Inflammatory macrophage treated with lipopolysaccharide for 4 hours (primary cell): ENCODE measurements around the gene RAB11B.
"Not testable (repeated sequence)": the region's sequence is repeated elsewhere in the genome, so short reads cannot be mapped to it uniquely, and the experiment has no call there.

Experiments
- DNase-seq: peaks from one replicate; pipeline ENCODE4 v3.0.0-alpha.2; 2020

Gene RAB11B

GRCh38 chr19:8389891-8390616 is at the start of gene RAB11B:
Gene RAB11B (plus strand): TSS chr19:8390360. CDS start chr19:8390417, 57 bp downstream.
- DNase-seq = peak; percentile 100

- not testable (repeated sequence) for DNase-seq
Measured at GRCh38 chr19:8341504-8341903, 48.7 kb upstream of the RAB11B start.

- DNase-seq = no peak
Measured at GRCh38 chr19:8342316-8342683, 47.9 kb upstream of the RAB11B start.

- peak; percentile 98 for DNase-seq
Measured at GRCh38 chr19:8342684-8343482, 47.3 kb upstream of the RAB11B start, which contains the start of gene KANK3. Gene KANK3 (minus strand): TSS chr19:8343262. CDS start chr19:8337828, 5,434 bp downstream.

DNA sequence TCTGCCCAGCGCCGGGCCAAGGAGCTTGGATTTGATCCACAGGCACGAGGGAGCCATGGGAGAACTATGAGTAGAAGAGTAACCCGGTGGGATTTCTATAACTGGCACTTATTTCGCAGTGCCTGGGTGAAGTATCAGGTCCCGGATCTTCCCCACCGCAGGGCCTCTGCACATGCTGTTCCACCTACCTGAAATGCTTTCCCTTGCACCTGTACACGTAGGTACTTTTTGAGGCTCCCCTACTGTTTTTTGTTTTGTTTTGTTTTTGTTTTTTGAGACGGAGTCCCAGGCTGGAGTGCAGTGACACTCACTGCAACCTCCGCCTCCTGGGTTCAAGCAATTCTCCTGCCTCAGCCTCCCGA is 46.7 kb upstream of the RAB11B start:
- DNase-seq = no peak

DNA sequence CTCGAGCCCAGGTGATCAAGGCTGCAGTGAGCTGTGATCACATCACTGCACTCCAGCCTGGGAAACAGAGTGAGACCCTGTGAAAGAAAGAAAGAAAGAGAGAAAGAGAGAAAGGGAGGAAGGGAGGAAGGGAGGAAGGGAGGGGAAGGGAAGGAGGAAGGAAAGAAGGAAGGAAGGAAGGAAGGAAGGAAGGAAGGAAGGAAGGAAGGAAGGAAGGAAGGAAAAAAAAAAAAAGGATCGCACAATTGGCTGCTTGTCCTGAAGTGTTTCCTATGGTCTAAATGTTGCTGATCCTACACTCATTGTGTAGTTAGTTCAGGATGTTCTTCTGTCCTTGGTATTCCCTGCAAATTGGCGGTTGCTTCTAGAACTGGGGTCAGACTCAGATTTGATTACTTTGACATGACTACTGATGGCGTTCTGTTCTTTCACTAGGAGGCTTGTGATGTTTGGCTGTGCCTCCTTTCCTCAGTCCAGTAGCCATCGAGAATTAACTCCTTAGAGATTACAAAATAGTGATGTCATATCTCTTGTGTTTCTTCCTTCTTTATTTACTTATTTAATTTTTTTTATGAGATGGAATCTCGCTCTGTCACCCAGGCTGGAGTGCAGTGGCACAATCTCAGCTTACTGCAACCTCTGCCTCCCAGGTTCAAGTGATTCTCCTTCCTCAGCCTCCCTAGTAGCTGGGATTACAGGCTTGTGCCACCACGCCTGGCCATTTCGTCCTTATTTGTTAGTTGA is 40.4 kb upstream of the RAB11B start:
- DNase-seq = peak; percentile 24

GRCh38 chr19:8352134-8352827 is 37.9 kb upstream of the RAB11B start:
- DNase-seq = peak; percentile 47

- DNase-seq = not testable (repeated sequence)
Measured at GRCh38 chr19:8352845-8353244, 37.3 kb upstream of the RAB11B start.

GRCh38 chr19:8355631-8356402 is 34.3 kb upstream of the RAB11B start:
- DNase-seq = peak; percentile 96

DNA sequence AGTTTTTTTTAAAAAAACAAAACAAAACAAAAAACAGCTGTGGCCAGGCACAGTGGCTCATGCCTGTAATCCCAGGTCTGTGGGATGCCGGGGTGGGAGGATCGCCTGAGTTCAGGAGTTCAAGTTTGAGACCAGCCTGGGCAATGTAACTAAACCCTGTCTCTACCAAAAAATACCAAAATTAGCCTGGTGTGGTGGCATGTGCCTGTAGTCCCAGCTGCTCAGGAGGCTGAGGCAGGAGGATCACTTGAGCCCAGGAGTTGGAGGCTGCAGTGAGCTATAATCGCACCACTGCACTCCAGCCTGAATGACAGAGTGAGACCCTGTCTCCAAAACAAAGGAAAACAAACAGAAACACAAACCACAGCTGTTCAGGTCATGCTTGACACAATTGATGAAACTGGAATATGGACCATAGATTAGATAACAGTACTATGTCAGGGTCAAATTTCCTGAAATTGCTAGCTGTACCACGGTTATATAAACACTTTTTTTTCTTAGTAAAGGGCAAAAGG is 33.1 kb upstream of the RAB11B start:
- DNase-seq = no peak

DNA sequence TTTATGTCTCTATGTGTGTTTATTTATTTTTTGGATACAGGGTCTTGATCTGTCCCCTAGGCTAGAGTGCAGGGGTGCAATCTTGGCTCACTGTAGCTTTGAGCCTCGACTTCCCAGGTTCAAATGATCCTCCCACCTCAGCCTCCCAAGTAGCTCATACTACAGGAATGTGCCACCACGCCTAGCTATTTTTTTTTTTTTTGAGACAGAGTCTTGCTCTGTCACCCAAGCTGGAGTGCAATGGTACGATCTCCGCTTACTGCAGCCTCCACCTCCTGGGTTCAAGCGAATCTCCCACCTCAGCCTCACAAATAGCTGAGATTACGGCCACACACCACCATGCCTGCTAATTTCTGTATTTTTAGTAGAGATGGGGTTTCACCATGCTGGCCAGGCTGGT is 31.2 kb upstream of the RAB11B start:
- DNase-seq = no peak

- no peak for DNase-seq
Measured at GRCh38 chr19:8360196-8360595, 30.0 kb upstream of the RAB11B start.

DNA sequence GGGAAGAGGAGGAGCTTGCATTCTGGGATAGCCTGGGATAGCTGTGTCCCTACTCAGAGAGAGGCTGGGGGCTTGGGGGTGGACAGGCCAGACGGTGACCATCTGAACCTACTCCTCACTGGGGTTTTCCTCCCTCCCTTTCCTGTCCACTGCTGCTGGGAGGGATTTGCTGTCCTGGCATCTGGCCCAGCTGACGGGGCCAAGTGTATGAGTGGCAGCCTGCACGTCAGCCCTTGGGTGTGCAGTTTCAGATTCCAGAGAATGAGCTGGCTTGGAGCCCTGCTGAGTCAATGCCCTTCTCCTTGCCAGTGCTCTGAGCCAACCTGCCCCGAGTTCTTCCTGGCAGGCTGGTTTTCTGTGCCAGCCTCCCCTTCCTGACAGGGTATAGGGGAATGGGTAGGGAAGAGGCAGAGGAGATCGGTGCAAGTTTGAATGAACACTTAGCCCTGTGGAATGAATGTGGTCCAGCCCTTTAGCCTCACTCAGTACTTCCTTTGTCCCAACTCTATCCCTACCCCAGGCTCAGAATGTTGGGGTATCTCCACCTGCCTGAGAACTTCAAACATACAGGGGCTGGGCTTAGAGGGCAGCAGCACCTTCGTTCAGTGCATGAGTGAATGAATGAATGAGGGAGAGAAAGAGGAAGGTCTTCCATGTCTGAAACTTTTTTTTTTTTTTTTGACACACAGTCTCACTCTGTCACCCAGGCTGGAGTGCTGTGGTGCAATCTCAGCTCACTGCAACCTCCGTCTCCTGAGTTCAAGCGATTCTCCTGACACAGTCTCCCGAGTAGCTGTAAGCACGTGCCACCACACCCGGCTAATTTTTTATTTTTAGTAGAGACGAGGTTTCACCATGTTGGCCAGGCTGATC is 28.0 kb upstream of the RAB11B start:
- peak; percentile 98 for DNase-seq

- peak; percentile 56 for DNase-seq
Measured at GRCh38 chr19:8363803-8364771, 26.1 kb upstream of the RAB11B start, which contains the start of gene ANGPTL4. Gene ANGPTL4 (plus strand): TSS chr19:8364155. CDS start chr19:8364322, 167 bp downstream.

GRCh38 chr19:8366121-8366581 is 24.0 kb upstream of the RAB11B start:
- DNase-seq = no peak

- DNase-seq = no peak
Measured at GRCh38 chr19:8366961-8367326, 23.2 kb upstream of the RAB11B start.

DNA sequence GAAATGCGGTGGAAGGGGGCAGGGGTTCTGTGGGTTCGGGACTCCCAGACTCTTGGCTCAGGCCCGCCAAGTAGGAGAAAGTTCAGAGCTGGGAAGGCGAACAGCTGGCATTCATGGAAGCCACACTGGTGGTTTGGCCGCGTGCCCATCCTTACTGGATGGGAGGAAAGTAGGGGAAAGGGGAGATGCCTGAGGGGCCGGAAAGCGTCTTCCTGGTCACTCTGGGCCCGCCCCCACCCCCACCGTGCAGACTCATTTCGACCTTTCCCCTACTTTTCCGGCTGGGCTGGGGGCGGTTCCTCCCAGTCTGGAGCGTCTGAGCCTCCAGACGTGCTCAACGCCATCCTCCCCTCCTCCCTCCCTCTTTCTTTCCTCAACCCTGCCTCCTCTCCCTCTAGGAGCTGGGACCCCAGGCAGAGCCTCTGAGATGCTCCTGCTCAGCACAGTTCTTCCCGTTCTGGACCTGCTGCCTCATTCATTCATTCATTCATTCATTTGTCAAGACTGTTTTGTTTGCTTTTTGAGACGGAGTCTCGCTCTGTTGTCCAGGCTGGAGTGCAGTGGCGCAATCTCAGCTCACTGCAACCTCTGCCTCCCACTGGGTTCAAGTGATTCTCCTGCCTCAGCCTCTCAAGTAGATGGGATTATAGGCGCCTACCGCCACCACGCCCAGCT is 22.7 kb upstream of the RAB11B start:
- DNase-seq = no peak

DNA sequence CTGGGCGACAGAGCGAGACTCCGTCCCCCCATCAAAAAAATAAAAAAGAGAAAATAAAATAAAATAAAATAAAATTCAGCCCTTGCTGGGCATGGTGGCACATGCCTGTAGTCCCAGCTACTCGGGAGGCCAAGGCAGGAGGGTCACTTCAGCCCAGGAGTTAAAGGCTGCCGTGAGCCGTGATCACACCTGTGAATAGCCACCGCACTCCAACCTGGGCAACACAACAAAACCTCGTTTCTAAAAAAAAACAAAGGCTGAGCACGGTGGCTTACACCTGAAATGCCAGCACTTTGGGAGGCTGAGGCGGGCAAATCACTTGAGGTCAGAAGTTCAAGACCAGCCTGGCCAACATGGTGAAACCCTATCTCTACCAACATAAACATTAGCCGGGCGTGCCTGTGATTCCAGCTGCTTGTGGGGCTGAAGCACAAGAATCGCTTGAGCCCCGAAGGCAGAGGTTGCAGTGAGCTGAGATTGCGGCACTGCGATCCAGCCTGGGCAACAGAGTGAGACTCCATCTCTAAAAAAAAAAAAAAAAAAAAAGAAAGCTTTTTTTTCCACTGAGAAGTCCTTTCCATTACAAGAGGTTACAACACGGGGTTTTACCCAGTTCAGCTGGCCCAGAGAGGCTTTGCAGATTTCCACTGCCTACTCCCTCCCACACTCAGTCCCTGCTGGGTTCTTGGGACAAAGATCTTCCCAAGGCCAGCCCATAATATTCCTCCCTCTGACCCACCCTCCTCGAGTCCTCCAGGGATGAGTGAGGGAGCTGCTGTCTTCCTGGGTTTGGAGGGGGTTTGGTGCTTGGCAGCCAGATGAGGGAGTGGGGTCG is 19.8 kb upstream of the RAB11B start:
- DNase-seq = peak; percentile 39
